Thyroid gland (tissue), 4 donors: ENCODE data around the gene ZNF641.

Experiments
- POLR2A ChIP-seq, 2 donors: fragments of 450-650 bp; IDR thresholded peaks; one replicate each; pipeline ENCODE4 v1.6.1; 2017; ENCODE audit warnings: antibody characterized with exemption in 2 of 2, mild to moderate bottlenecking in 2 of 2, moderate library complexity in 1 of 2
- TF ChIP-seq, protein P1 (sequence below), 6 experiments: fragments of 200-600 bp in 3 of 6; fragments of 450-650 bp in 3 of 6; sonication (generic) in 3 of 6; IDR thresholded peaks; one replicate each; pipeline ENCODE4 v1.5.1; 2016 to 2019; ENCODE audit warnings: antibody characterized with exemption in 6 of 6, mild to moderate bottlenecking in 2 of 6, inconsistent platforms in 1 of 6, moderate library complexity in 1 of 6

DNA sequence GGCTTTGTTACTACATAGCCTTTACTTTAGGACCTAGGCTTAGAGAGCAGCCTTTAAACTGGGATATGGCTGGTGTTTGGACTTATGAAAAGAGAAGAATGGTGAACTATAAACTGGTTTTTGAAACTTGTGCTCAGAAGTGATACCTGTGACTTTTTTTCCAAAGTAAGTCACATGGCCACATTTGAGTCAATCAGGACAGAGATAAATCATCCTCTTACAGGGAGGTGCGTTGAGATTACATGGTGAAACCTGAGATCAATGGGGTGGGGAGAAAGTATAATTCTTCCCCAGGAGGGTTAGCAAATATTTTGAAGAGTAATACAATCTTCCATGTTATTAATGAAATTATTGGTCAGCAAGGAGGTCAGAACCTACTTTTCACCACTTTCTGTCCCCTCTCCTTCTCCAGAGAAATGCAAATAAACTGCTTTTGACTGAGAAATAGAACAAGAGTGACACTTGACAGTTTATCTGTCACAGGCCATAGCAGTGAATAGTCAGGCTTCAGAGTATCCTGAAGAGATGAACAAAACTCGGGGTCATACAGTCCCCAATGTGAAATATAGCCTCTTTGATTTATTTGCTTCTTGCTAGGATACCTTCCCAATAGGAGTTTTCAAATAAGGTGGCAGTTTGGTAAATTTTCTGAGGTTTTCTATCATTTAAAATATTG, 11.1 kb upstream of the ZNF641 start:
- TF ChIP-seq, protein P1, sequence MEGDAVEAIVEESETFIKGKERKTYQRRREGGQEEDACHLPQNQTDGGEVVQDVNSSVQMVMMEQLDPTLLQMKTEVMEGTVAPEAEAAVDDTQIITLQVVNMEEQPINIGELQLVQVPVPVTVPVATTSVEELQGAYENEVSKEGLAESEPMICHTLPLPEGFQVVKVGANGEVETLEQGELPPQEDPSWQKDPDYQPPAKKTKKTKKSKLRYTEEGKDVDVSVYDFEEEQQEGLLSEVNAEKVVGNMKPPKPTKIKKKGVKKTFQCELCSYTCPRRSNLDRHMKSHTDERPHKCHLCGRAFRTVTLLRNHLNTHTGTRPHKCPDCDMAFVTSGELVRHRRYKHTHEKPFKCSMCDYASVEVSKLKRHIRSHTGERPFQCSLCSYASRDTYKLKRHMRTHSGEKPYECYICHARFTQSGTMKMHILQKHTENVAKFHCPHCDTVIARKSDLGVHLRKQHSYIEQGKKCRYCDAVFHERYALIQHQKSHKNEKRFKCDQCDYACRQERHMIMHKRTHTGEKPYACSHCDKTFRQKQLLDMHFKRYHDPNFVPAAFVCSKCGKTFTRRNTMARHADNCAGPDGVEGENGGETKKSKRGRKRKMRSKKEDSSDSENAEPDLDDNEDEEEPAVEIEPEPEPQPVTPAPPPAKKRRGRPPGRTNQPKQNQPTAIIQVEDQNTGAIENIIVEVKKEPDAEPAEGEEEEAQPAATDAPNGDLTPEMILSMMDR (IDR thresholded peaks at IDR 0.05), result no peak
- no peak for TF ChIP-seq POLR2A (IDR thresholded peaks at IDR 0.05)
